Smooth muscle cell (in vitro differentiated cells): Measurements from ENCODE around the gene RAX2. TPM values are rescaled to one million over a fixed set of nuclear protein-coding genes. Genes with fewer than 3 reads are reported as not detected.

Source experiments
- DNase-seq: peaks from one replicate; lab custom pipeline; 2025; ENCODE audit not compliant: unreplicated experiment; lab: John Stamatoyannopoulos, UW
- H2AFZ ChIP-seq: fragments of 200-600 bp; sonication (generic); 2 replicates; pipeline ENCODE4 v1.6.0; 2016; ENCODE audit warnings: antibody characterized with exemption, low read depth, mild to moderate bottlenecking
- H3F3A ChIP-seq: fragments of 200-600 bp; sonication (generic); 2 replicates; pipeline ENCODE4 v1.6.0; 2017; ENCODE audit warnings: antibody characterized with exemption, low read depth
- H3K27ac ChIP-seq: fragments of 200-600 bp; sonication (generic); 2 replicates; pipeline ENCODE4 v1.5.1; 2016; ENCODE audit warnings: low read depth, mild to moderate bottlenecking
- H3K27me3 ChIP-seq: fragments of 200-600 bp; sonication (generic); 2 replicates; pipeline ENCODE4 v1.6.1; 2016; ENCODE audit warnings: low read depth, mild to moderate bottlenecking
- H3K36me3 ChIP-seq: fragments of 200-600 bp; sonication (generic); 2 replicates; pipeline ENCODE4 v1.5.1; 2016; ENCODE audit warnings: low read depth
- H3K4me1 ChIP-seq: fragments of 200-600 bp; sonication (generic); 2 replicates; pipeline ENCODE4 v1.5.1; 2016; ENCODE audit warnings: low read depth
- H3K4me2 ChIP-seq: fragments of 200-600 bp; sonication (generic); 2 replicates; pipeline ENCODE4 v1.6.0; 2016; ENCODE audit warnings: mild to moderate bottlenecking
- H3K4me3 ChIP-seq: fragments of 200-600 bp; sonication (generic); 2 replicates; pipeline ENCODE4 v1.5.1; 2016; ENCODE audit warnings: mild to moderate bottlenecking
- H3K79me2 ChIP-seq: fragments of 200-600 bp; sonication (generic); 2 replicates; pipeline ENCODE4 v1.6.0; 2016; ENCODE audit warnings: low read depth, mild to moderate bottlenecking
- H3K9ac ChIP-seq: fragments of 200-600 bp; sonication (generic); 2 replicates; pipeline ENCODE4 v1.6.0; 2016; ENCODE audit warnings: low read depth
- H3K9me3 ChIP-seq: fragments of 200-600 bp; sonication (generic); replicated peaks from 2 replicates; pipeline ENCODE4 v1.5.1; 2016; ENCODE audit warnings: low read depth
- H4K20me1 ChIP-seq: fragments of 200-600 bp; sonication (generic); 2 replicates; pipeline ENCODE4 v1.6.0; 2016; ENCODE audit warnings: low read depth
- WGBS: methylation state at CpG from one replicate; pipeline ENCODE4 v1.1.7; 2016; ENCODE audit warnings: low lambda C conversion rate; 5-methylcytosine and 5-hydroxymethylcytosine counted together
- polyA plus RNA-seq: library from polyadenylated mRNA; unstranded; fragments of >200 nt; fragmentation: Nextera tagmentation; extraction: Ambion mirVana; gene quantifications from 2 replicates; pipeline ENCODE4 v1.2.1, GENCODE V29; 2016
- total RNA-seq: library from RNA; depleted of rRNA; stranded (reverse); fragments of >200 nt; gene quantifications from 2 replicates; pipeline ENCODE4 v1.2.3, GENCODE V29; 2014
- TF ChIP-seq, protein P1 (sequence below): fragments of 200-600 bp; sonication (generic); IDR thresholded peaks from 2 replicates; pipeline ENCODE4 v1.5.1; 2017; ENCODE audit warnings: borderline replicate concordance, mild to moderate bottlenecking, antibody characterized with exemption; ENCODE audit not compliant: insufficient read depth, poor library complexity, severe bottlenecking

Gene RAX2
- total and polyA plus RNA-seq, 2 experiments from 2014 or later, result not detected

DNA sequence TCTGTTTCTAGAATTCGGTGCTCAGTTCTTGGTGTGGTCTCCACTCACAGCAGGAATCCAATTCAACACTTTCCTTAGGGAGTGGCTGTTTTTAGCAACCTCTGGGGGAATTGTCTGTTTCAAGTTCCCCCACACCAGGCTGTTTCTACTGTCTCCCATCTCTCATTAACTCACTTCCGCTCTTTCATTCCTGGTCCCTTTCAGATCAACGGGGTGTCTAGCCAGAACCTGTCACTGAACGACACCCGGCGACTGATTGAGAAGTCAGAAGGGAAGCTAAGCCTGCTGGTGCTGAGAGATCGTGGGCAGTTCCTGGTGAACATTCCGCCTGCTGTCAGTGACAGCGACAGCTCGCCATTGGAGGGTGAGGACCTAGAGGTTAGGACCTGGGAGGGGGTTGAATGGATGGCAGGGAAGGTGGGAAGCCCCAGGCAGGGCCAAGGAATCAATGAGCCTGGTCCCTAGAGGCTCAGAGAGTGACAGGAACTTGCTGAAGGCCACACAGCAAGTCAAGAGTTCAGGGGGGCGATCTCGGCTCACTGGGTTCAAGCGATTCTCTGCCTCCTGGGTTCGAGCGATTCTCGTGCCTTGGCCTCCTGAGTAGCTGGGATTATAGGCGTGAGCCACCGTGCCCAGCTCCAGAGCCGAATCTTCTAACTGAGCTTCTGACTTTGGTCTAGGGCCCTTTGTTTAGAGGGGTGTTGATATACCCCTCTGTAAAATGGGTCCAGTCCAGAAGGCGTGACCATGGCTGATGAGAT is 38.3 kb downstream of the RAX2 start:
- Histone ChIP-seq H3K4me2 (no peak overlapping the region), H3K27ac (no peak overlapping the region), H3F3A (no peaks in the 10 kb centered on the region), H3K9me3 (no peaks in the 10 kb centered on the region), H3K27me3 (no peaks in the 10 kb centered on the region), H3K79me2 (no peaks in the 10 kb centered on the region), H3K36me3 (no peaks in the 10 kb centered on the region), H3K4me3 (no peak overlapping the region), H2AFZ (no peak overlapping the region), H3K4me1 (no peaks in the 10 kb centered on the region), H3K9ac (no peak overlapping the region), H4K20me1 (no peaks in the 10 kb centered on the region)
- no peak for DNase-seq
- 90% methylated on average over 20 of the region's 20 CpGs for WGBS
- TF ChIP-seq, protein P1, sequence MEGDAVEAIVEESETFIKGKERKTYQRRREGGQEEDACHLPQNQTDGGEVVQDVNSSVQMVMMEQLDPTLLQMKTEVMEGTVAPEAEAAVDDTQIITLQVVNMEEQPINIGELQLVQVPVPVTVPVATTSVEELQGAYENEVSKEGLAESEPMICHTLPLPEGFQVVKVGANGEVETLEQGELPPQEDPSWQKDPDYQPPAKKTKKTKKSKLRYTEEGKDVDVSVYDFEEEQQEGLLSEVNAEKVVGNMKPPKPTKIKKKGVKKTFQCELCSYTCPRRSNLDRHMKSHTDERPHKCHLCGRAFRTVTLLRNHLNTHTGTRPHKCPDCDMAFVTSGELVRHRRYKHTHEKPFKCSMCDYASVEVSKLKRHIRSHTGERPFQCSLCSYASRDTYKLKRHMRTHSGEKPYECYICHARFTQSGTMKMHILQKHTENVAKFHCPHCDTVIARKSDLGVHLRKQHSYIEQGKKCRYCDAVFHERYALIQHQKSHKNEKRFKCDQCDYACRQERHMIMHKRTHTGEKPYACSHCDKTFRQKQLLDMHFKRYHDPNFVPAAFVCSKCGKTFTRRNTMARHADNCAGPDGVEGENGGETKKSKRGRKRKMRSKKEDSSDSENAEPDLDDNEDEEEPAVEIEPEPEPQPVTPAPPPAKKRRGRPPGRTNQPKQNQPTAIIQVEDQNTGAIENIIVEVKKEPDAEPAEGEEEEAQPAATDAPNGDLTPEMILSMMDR, result no peak

DNA sequence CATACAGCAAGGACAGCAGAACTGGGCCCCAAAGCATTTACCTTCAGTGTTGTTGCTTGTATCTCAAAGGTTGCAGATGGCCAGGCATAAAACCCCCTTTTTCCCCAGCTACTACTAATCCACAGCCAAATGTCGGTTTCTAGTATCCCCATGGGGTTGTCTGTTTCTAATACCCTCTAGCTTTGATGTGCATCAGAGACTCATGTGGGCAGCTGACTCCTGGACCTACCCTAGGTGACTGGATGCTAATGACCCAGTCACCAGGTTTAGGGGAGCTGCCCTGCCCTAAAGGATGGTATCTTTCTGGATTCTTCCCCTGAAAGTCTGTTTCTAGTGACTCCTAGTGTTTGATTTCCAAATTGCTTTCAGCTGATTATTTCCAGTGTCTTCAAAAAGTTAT is 39.9 kb downstream of the RAX2 start:
- Histone ChIP-seq H3K27ac (no peak overlapping the region), H3K9me3 (no peaks in the 10 kb centered on the region)

DNA sequence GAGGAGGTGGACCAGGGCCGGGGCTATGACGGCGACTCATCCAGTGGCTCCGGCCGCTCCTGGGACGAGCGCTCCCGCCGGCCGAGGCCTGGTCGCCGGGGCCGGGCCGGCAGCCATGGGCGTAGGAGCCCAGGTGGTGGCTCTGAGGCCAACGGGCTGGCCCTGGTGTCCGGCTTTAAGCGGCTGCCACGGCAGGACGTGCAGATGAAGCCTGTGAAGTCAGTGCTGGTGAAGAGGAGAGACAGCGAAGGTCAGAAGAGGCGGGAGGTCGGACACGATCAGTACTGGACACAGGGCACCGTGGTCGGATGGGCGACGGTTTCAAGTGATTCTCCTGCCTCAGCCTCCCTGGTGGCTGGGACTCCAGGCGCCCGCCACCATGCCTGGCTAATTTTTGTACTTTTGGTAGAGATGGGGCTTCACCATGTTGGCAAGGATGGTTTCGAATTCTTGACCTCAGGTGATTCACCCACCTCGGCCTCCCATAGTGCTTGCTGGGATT is 41.5 kb downstream of the RAX2 start:
- Histone ChIP-seq H3F3A (no peaks in the 10 kb centered on the region), H3K27me3 (peaks cover 6% of the 10 kb centered on the region), H2AFZ (no peak overlapping the region), H3K9me3 (no peaks in the 10 kb centered on the region), H3K27ac (no peak overlapping the region), H3K4me3 (no peak overlapping the region), H3K4me1 (no peaks in the 10 kb centered on the region), H3K4me2 (no peak overlapping the region), H3K36me3 (no peaks in the 10 kb centered on the region), H4K20me1 (no peaks in the 10 kb centered on the region), H3K79me2 (no peaks in the 10 kb centered on the region), H3K9ac (no peak overlapping the region)
- no peak for DNase-seq
- TF ChIP-seq, protein P1, result no peak
- WGBS, result 92% methylated on average over 32 of the region's 32 CpGs

More for the DNA sequence above, 39.9 kb downstream of the RAX2 start:
- 87% methylated on average over 1 of the region's 1 CpG for WGBS
- Histone ChIP-seq H3K4me1 (no peaks in the 10 kb centered on the region), H3K4me3 (no peak overlapping the region), H2AFZ (no peak overlapping the region), H4K20me1 (no peaks in the 10 kb centered on the region), H3K9ac (no peak overlapping the region), H3K27me3 (no peaks in the 10 kb centered on the region), H3K79me2 (no peaks in the 10 kb centered on the region), H3K36me3 (no peaks in the 10 kb centered on the region), H3F3A (no peaks in the 10 kb centered on the region), H3K4me2 (no peak overlapping the region)
- no peak for DNase-seq
- TF ChIP-seq, protein P1, result no peak
